HepG2 (cell line): ENCODE measurements around the gene NDRG3. TPM values are rescaled to one million over a fixed set of nuclear protein-coding genes. Genes with fewer than 3 reads are reported as not detected.
A peak's percentile ranks its signal among the peaks of the same experiment; 100 is the strongest.

ENCODE experiments used
- ATAC-seq: fragments of 200-7000 bp; cut with Tn5 transposase; 3 replicates; pipeline ENCODE4 v1.9.1; 2020; ENCODE audit warnings: mild to moderate bottlenecking, moderate library complexity
- BruUV-seq: library from RNA; stranded (reverse); fragments of 400-500 nt; replicated peaks from 2 replicates; lab custom pipeline; 2021; lab: Mats Ljungman, UMichigan
- CTCF ChIA-PET: fragments of 300-600 bp; formaldehyde crosslinking; extraction: SDS; loops from one replicate; lab custom pipeline; 2021; ENCODE audit warnings: low total read pairs, inconsistent platforms, low intra/inter-chr PET ratio; lab: Yijun Ruan, JAX
- POLR2A ChIA-PET: fragments of 350-600 bp; sonication (Branson Sonifier 250); formaldehyde crosslinking; loops from one replicate; lab custom pipeline; 2020; ENCODE audit warnings: antibody characterized with exemption, inconsistent platforms; lab: Yijun Ruan, JAX
- DNase-seq: peaks from one replicate; pipeline ENCODE4 v3.0.0-alpha.2; 2015; ENCODE audit warnings: low spot score
- FAIRE-seq: peaks from 3 replicates; lab custom pipeline; 2011; peaks lifted over from hg19 to GRCh38; lab: Jason Lieb, UNC
- H2AFZ ChIP-seq: one replicate; pipeline ENCODE4 v1.6.1; 2011; ENCODE audit warnings: low read length, inconsistent platforms
- H3K27ac ChIP-seq: fragments of 300-600 bp; 3 replicates; pipeline ENCODE4 v1.8.0; 2011; ENCODE audit warnings: mixed run types, mild to moderate bottlenecking, mixed read lengths, low read length, inconsistent platforms; ENCODE audit not compliant: insufficient read depth; ENCODE audit errors: extremely low read length
- H3K27me3 ChIP-seq, 2 experiments: fragments of 200-600 bp in 1 of 2; 2 replicates in 1 of 2; 3 replicates in 1 of 2; pipeline versions ENCODE4 v1.6.0 to v1.8.0; 2011; ENCODE audit warnings: low read length in 2 of 2, mild to moderate bottlenecking in 2 of 2, moderate library complexity in 2 of 2, inconsistent platforms in 1 of 2; ENCODE audit not compliant: insufficient read depth in 2 of 2, control insufficient read depth in 1 of 2
- H3K36me3 ChIP-seq, 2 experiments: fragments of 200-600 bp in 1 of 2; replicated peaks in 1 of 2; 2 replicates in 1 of 2; 3 replicates in 1 of 2; pipeline versions ENCODE4 v1.5.1 to v1.8.0; 2011; ENCODE audit warnings: low read length in 2 of 2, inconsistent platforms in 1 of 2; ENCODE audit not compliant: insufficient read depth in 2 of 2, control insufficient read depth in 1 of 2
- H3K4me1 ChIP-seq: 2 replicates; pipeline ENCODE4 v1.5.1; 2012; ENCODE audit warnings: low read length, inconsistent platforms; ENCODE audit not compliant: insufficient read depth
- H3K4me2 ChIP-seq: 2 replicates; pipeline ENCODE4 v1.6.0; 2011; ENCODE audit warnings: low read depth, low read length, inconsistent platforms
- H3K4me3 ChIP-seq, 3 experiments: fragments of 200-600 bp in 1 of 3; sonication (generic), shearing (Covaris generic) in 1 of 3; replicated peaks in 1 of 3; 2 replicates each; pipeline ENCODE4 v1.5.1; 2011 to 2016; ENCODE audit warnings: low read length in 3 of 3, inconsistent platforms in 2 of 3, low read depth in 2 of 3, mild to moderate bottlenecking in 2 of 3, control low read depth in 1 of 3, mixed read lengths in 1 of 3; ENCODE audit not compliant: insufficient read depth in 1 of 3
- H3K79me2 ChIP-seq: one replicate; pipeline ENCODE4 v1.6.1; 2011; ENCODE audit warnings: low read length, inconsistent platforms; ENCODE audit not compliant: insufficient read depth
- H3K9ac ChIP-seq: 2 replicates; pipeline ENCODE4 v1.6.0; 2011; ENCODE audit warnings: mild to moderate bottlenecking, low read depth, low read length, inconsistent platforms; ENCODE audit not compliant: insufficient read depth
- H3K9me3 ChIP-seq: 2 replicates; pipeline ENCODE4 v1.5.1; 2012; ENCODE audit warnings: mild to moderate bottlenecking, low read length
- H4K20me1 ChIP-seq: 2 replicates; pipeline ENCODE4 v1.6.0; 2011; ENCODE audit warnings: inconsistent platforms, mild to moderate bottlenecking, low read length, moderate library complexity; ENCODE audit not compliant: insufficient read depth
- ATF1 ChIP-seq: IDR thresholded peaks from 2 replicates; pipeline ENCODE4 v1.6.1; 2016; ENCODE audit warnings: mild to moderate bottlenecking, control low read depth
- FOXA1 ChIP-seq, 2 experiments: fragments of 450-650 bp in 1 of 2; sonication (generic) in 1 of 2; formaldehyde crosslinking in 1 of 2; IDR thresholded peaks; 2 replicates each; pipeline versions ENCODE4 v1.4.0 to v1.6.1; 2016 to 2020; ENCODE audit warnings: missing genetic modification reagents in 1 of 2
- GLI4 ChIP-seq: sonication (generic); formaldehyde crosslinking; IDR thresholded peaks from 2 replicates; pipeline ENCODE4 v1.5.1; 2020; ENCODE audit warnings: missing genetic modification reagents, mild to moderate bottlenecking, moderate library complexity, borderline replicate concordance
- KLF13 ChIP-seq: sonication (generic); formaldehyde crosslinking; IDR thresholded peaks from 2 replicates; pipeline ENCODE4 v1.4.0; 2020; ENCODE audit warnings: mild to moderate bottlenecking, missing genetic modification reagents
- STAG1 ChIP-seq: sonication (generic); formaldehyde crosslinking; IDR thresholded peaks from 2 replicates; pipeline ENCODE4 v1.4.0; 2020; ENCODE audit warnings: missing genetic modification reagents
- TEAD3 ChIP-seq: optimal IDR thresholded peaks from 2 replicates; pipeline ENCODE3; 2016; ENCODE audit warnings: borderline replicate concordance
- ZBTB42 ChIP-seq: sonication (generic); formaldehyde crosslinking; IDR thresholded peaks from 2 replicates; pipeline ENCODE4 v1.5.0; 2020; ENCODE audit warnings: mild to moderate bottlenecking, missing genetic modification reagents
- ZNF547 ChIP-seq: sonication (generic); formaldehyde crosslinking; IDR thresholded peaks from 2 replicates; pipeline ENCODE4 v1.5.1; 2020; ENCODE audit warnings: mild to moderate bottlenecking, missing genetic modification reagents
- ZNF616 ChIP-seq: sonication (generic); formaldehyde crosslinking; IDR thresholded peaks from 2 replicates; pipeline ENCODE4 v1.5.0; 2020; ENCODE audit warnings: low read depth, mild to moderate bottlenecking, missing genetic modification reagents
- WGBS: methylation state at CpG from one replicate; pipeline ENCODE4 v1.1.6; 2017; ENCODE audit warnings: low lambda C conversion rate; 5-methylcytosine and 5-hydroxymethylcytosine counted together
- in situ Hi-C: cut with HindIII; loops from 2 replicates; pipeline ENCODE4 v1.10.0; 2017; ENCODE audit warnings: low pct_unique_long_range_greater_than_20kb; ENCODE audit not compliant: extremely low pct_ligation_motif_present
- intact Hi-C: fragments of 100-400 bp; cut with micrococcal nuclease; formaldehyde crosslinking; loops from one replicate; pipeline ENCODE4 v1.10.0; 2022; ENCODE audit not compliant: unreplicated experiment
- polyA plus RNA-seq, 8 experiments: library from polyadenylated mRNA; depleted of rRNA in 3 of 8; stranded (reverse) in 7 of 8; unstranded in 1 of 8; fragments of >200 nt; fragmentation: Illumina TruSeq in 4 of 8; extraction: Trizol in 4 of 8; gene quantifications; 2 replicates each; pipeline versions ENCODE4 v1.2.1 to v1.2.3, GENCODE V29; 2011 to 2016; ENCODE audit warnings: low read depth in 4 of 8, missing spikeins in 1 of 8, mixed read lengths in 1 of 8; ENCODE audit not compliant: insufficient read depth in 1 of 8
- total RNA-seq, 5 experiments: library from RNA; depleted of rRNA; stranded (reverse); fragments of >200 nt; fragmentation: Illumina TruSeq; extraction: Trizol; gene quantifications; 2 replicates each; pipeline ENCODE4 v1.2.3, GENCODE V29; 2016; ENCODE audit warnings: low read depth in 1 of 5
- TF ChIP-seq, protein P1 (sequence below): sonication (generic); formaldehyde crosslinking; IDR thresholded peaks from 2 replicates; pipeline ENCODE4 v1.5.0; 2020; ENCODE audit warnings: mild to moderate bottlenecking, missing genetic modification reagents, moderate library complexity
- TF ChIP-seq, protein P2 (sequence below): sonication (generic); formaldehyde crosslinking; IDR thresholded peaks from 2 replicates; pipeline ENCODE4 v1.9.0; 2022; ENCODE audit warnings: missing genetic modification reagents, mild to moderate bottlenecking, borderline replicate concordance
- TF ChIP-seq, protein P3 (sequence below): sonication (generic); formaldehyde crosslinking; IDR thresholded peaks from 2 replicates; pipeline ENCODE4 v1.8.0; 2022; ENCODE audit warnings: mild to moderate bottlenecking, missing genetic modification reagents, moderate library complexity
- TF ChIP-seq, protein P4 (sequence below): sonication (generic); formaldehyde crosslinking; IDR thresholded peaks from 2 replicates; pipeline ENCODE4 v1.4.0; 2020; ENCODE audit warnings: missing genetic modification reagents
- TF ChIP-seq, protein P5 (sequence below): sonication (generic); formaldehyde crosslinking; IDR thresholded peaks from 2 replicates; pipeline ENCODE4 v1.8.1; 2023; ENCODE audit warnings: mild to moderate bottlenecking, missing genetic modification reagents
- TF ChIP-seq, protein P6 (sequence below): IDR thresholded peaks from 2 replicates; pipeline ENCODE4 v1.6.1; 2016; ENCODE audit warnings: missing biosample characterization, missing genetic modification reagents, low read depth

Gene NDRG3
- total and polyA plus RNA-seq, 2 of the 13 experiments (the other 11 are each of a cell fraction or from before 2014, with no cell fraction given), result 36.0 to 40.5 TPM

DNA sequence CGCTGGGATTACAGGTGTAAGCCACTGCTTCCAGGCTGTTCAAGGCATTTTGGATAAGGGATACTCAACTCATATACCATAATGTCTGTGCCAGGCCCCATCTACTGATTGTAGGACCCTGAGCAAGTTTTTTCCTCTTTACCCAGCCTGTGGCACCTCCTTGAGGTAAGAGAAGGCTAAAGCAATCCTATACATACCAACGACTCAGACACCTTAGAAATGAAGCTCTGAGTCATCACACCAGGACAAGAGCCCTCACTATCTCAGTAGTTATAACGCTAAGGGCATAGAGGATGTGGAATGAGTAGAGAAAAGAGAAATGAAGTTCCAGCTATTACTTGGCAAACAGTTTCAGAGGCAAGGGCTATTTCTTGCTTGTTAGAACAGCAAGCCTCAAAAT lies 16.9 kb downstream of the NDRG3 start:
- no peak overlapping the region for H3K4me3 ChIP-seq
- no peaks in the 10 kb centered on the region for H3K27me3 ChIP-seq
- DNase-seq (peak; percentile 29), FAIRE-seq (no peak), ATAC-seq (no peak)
- H2AFZ ChIP-seq, result no peak overlapping the region
- 81% methylated on average over 3 of the region's 3 CpGs for WGBS
- CTCF ChIA-PET, result no interaction called here
- no peak overlapping the region for H3K4me2 ChIP-seq
- peaks cover 19% of the 10 kb centered on the region for H3K79me2 ChIP-seq
- POLR2A ChIA-PET, result no interaction called here
- H3K9me3 ChIP-seq, result no peaks in the 10 kb centered on the region
- no peak overlapping the region for H3K9ac ChIP-seq
- BruUV-seq, result no TSS peak
- no peak overlapping the region for H3K27ac ChIP-seq
- H3K36me3 ChIP-seq, result no peaks in the 10 kb centered on the region
- intact Hi-C loops (loop anchor here (1.0 kb wide), 1 partner anchor 173 kb away; no protein-coding TSS in a partner anchor), in situ Hi-C loops (no loop called here)
- H3K4me1 ChIP-seq, result peaks cover 20% of the 10 kb centered on the region
- no peaks in the 10 kb centered on the region for H4K20me1 ChIP-seq
- TF ChIP-seq KLF13 (CRISPR knock-in tag) (no peak), ZBTB42 (CRISPR knock-in tag) (no peak), GLI4 (CRISPR knock-in tag) (no peak), STAG1 (peak; percentile 49), TEAD3 (CRISPR knock-in tag) (peak; percentile 32), ZNF616 (CRISPR knock-in tag) (no peak), ZNF547 (no peak), FOXA1 (IDR thresholded peaks at IDR 0.05) (no peak), FOXA1 (CRISPR knock-in tag; IDR thresholded peaks at IDR 0.05) (no peak), ATF1 (no peak)
- TF ChIP-seq, protein P1, sequence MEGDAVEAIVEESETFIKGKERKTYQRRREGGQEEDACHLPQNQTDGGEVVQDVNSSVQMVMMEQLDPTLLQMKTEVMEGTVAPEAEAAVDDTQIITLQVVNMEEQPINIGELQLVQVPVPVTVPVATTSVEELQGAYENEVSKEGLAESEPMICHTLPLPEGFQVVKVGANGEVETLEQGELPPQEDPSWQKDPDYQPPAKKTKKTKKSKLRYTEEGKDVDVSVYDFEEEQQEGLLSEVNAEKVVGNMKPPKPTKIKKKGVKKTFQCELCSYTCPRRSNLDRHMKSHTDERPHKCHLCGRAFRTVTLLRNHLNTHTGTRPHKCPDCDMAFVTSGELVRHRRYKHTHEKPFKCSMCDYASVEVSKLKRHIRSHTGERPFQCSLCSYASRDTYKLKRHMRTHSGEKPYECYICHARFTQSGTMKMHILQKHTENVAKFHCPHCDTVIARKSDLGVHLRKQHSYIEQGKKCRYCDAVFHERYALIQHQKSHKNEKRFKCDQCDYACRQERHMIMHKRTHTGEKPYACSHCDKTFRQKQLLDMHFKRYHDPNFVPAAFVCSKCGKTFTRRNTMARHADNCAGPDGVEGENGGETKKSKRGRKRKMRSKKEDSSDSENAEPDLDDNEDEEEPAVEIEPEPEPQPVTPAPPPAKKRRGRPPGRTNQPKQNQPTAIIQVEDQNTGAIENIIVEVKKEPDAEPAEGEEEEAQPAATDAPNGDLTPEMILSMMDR, result peak; percentile 57
- TF ChIP-seq, protein P2, sequence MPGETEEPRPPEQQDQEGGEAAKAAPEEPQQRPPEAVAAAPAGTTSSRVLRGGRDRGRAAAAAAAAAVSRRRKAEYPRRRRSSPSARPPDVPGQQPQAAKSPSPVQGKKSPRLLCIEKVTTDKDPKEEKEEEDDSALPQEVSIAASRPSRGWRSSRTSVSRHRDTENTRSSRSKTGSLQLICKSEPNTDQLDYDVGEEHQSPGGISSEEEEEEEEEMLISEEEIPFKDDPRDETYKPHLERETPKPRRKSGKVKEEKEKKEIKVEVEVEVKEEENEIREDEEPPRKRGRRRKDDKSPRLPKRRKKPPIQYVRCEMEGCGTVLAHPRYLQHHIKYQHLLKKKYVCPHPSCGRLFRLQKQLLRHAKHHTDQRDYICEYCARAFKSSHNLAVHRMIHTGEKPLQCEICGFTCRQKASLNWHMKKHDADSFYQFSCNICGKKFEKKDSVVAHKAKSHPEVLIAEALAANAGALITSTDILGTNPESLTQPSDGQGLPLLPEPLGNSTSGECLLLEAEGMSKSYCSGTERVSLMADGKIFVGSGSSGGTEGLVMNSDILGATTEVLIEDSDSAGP (CRISPR knock-in tag), result no peak
- TF ChIP-seq, protein P3, sequence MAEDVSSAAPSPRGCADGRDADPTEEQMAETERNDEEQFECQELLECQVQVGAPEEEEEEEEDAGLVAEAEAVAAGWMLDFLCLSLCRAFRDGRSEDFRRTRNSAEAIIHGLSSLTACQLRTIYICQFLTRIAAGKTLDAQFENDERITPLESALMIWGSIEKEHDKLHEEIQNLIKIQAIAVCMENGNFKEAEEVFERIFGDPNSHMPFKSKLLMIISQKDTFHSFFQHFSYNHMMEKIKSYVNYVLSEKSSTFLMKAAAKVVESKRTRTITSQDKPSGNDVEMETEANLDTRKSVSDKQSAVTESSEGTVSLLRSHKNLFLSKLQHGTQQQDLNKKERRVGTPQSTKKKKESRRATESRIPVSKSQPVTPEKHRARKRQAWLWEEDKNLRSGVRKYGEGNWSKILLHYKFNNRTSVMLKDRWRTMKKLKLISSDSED (CRISPR knock-in tag), result no peak
- TF ChIP-seq, protein P4, sequence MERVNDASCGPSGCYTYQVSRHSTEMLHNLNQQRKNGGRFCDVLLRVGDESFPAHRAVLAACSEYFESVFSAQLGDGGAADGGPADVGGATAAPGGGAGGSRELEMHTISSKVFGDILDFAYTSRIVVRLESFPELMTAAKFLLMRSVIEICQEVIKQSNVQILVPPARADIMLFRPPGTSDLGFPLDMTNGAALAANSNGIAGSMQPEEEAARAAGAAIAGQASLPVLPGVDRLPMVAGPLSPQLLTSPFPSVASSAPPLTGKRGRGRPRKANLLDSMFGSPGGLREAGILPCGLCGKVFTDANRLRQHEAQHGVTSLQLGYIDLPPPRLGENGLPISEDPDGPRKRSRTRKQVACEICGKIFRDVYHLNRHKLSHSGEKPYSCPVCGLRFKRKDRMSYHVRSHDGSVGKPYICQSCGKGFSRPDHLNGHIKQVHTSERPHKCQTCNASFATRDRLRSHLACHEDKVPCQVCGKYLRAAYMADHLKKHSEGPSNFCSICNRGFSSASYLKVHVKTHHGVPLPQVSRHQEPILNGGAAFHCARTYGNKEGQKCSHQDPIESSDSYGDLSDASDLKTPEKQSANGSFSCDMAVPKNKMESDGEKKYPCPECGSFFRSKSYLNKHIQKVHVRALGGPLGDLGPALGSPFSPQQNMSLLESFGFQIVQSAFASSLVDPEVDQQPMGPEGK (CRISPR knock-in tag), result no peak
- TF ChIP-seq, protein P5, sequence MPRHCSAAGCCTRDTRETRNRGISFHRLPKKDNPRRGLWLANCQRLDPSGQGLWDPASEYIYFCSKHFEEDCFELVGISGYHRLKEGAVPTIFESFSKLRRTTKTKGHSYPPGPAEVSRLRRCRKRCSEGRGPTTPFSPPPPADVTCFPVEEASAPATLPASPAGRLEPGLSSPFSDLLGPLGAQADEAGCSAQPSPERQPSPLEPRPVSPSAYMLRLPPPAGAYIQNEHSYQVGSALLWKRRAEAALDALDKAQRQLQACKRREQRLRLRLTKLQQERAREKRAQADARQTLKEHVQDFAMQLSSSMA, result no peak
- TF ChIP-seq, protein P6, sequence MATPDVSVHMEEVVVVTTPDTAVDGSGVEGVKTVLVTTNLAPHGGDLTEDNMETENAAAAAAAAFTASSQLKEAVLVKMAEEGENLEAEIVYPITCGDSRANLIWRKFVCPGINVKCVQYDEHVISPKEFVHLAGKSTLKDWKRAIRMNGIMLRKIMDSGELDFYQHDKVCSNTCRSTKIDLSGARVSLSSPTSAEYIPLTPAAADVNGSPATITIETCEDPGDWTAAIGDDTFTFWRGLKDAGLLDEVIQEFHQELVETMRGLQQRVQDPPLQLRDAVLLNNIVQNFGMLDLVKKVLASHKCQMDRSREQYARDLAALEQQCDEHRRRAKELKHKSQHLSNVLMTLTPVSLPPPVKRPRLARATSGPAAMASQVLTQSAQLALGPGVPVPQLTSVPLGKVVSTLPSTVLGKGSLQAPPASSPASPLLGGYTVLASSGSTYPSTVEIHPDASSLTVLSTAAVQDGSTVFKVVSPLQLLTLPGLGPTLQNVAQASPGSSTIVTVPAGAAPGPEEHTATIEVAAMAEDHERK (CRISPR knock-in tag), result no peak
